Neural progenitor cell (in vitro differentiated cells): ENCODE results near the gene GAGE13.

Source experiments
- CTCF ChIP-seq: fragments of 200-600 bp; sonication (generic); IDR thresholded peaks from 2 replicates; pipeline ENCODE4 v1.5.1; 2017; ENCODE audit warnings: antibody characterized with exemption, mild to moderate bottlenecking
- EZH2 ChIP-seq: fragments of 200-600 bp; sonication (generic); IDR thresholded peaks from 2 replicates; pipeline ENCODE4 v1.6.1; 2017; ENCODE audit warnings: antibody characterized with exemption, mild to moderate bottlenecking, moderate library complexity

- TF ChIP-seq CTCF, result no peak
- TF ChIP-seq EZH2, result no peak
Measured at GRCh38 chrX:49303346-49303745, 28.0 kb upstream of the GAGE13 start, which contains the start of gene GAGE10.
